HG02870 (cell line): ENCODE measurements around the gene FOXF1.

ENCODE experiments used
- ATAC-seq: cut with Tn5 transposase; IDR thresholded peaks from one replicate; pipeline ENCODE4 v1.9.1; 2021; ENCODE audit warnings: mild to moderate bottlenecking, moderate library complexity; ENCODE audit not compliant: unreplicated experiment

FOXF1 gene

DNA sequence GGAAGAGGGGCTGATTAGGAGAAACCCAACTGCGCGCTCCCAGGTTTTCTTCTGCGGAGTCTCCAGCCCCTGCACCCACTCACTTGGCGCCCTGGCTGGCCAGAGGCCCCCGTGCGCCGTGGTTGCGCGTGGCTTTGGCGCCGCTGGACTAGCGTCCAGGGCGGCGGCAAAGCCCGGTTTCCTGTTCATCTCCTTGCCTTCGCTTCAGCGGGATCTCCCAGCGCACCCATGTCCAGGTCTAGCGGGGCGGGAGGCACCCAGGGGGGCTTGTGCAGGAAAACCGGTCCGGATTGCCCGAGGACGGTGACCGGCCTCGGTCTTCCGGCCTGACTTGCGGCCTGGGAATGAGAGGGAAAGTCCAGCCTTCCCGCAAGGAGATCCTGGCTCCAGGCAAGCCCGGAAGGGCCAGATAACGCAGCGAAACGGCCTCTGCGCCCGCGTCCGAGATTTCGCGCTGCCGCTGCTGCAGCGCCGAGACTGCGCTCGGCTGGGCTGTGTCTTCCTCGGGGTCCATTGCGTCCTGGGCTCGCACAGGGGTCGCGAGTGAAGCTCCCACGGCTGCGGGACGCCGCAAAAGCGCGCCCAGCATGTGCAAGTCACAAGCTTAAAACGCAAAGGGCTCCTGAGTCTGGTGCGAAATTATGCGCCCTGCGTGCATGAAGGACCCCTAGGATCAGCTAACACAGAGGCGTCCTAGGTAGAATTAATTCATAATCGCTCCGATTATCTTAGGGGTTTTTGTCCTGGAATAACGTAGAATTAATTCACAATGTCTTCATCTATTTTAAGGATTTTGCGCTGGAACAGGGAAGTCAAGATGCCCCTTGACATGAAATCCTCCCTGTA is 5.7 kb downstream of the FOXF1 start:
- no peak for ATAC-seq

DNA sequence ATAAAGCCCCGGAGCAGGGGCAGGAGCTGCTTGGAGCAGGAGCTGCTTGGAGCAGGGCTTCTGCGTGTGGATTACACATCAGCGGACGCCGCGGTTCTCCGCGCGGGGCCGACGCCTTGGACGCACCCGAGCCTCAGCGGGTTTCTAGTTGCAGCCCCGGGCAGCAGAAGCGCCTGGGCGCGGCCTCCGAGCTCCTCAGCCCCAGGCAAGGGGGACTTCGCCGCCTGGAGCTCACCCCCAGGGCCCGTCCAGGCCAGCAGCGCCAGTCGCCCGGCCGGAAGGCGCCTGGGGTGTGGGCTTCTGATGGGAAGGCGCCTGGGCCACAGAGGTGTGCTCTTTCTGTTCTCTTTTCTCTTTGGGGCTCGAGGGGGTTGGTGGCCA is 6.3 kb downstream of the FOXF1 start:
- no peak for ATAC-seq

DNA sequence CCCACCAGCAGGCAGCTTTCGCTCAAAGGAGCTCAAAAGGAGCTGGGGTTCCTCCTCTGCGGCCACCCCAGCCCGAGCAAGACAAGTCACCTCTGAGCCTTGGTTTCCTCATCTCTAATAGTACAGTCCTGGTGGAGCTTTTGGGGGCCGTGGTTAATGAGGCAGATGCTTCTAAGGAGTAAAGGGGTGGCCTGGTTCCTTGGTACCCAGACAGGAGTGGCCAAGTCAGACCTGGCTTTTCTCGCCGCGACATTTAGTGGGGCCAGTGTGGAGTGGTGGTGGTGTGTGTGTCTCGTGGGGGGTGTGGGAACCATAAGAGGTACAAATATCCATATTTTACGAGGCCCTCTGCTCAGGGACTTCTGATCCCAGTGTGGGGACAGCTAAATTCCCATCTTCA is 6.7 kb downstream of the FOXF1 start:
- ATAC-seq = no peak

DNA sequence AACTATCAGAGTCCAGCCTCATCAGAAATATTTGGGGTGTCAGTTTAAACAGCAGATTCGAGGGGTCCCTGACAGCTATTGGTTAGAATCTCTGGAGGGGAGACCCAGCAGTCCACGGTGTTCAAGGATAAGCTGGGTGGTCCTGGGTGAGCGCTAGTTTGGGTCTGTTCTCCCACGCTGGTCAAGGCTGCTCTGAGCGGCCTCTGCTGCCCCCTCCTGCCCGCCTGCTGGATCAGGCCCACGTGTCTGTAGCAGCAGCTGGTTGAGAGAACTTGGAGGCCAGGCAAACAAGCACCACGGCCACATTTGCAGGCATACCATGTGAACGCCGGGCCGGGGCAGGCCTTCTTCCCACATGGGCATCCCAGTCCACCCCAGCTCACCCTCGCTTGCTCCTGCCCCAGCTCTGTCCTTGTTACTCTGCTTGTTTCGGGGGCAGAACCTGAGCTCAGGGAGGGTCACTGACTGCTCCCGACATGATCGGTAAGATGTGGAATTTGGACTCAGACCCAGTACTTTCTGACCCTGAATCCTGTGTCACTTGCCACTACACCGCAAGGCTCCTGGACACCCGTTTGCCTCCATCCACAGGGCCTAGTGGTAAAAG is 7.4 kb downstream of the FOXF1 start:
- no peak for ATAC-seq

DNA sequence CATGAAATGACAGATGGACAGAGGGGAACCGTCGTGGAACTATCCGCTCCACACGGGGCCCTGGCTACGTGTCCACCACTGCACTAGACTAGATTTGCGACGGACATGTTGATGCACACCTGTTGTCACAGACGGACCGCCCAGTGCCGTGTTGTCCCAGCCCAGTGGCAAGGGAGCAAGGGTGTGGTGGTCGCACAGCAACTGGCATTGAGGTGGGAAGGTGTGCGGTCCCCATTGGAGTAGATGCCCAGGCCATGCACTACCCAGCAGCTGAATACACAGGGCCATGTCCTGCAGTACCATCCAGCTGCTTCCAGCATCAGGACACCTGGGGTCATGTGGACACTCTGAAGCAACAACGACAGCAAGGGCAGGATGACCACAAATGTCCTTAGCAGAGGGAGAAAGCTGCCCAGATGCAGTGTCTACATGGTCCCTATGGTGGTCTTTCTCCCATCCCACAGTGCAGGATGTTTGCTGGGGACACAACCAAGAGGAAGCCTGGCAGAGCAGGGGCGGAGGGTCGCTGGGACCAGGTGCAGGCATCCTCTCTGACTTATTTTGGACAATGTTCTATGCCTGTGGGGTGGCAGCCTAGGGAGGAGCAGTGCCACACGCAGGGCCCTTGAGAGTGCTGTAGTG is 8.8 kb downstream of the FOXF1 start:
- no peak for ATAC-seq

DNA sequence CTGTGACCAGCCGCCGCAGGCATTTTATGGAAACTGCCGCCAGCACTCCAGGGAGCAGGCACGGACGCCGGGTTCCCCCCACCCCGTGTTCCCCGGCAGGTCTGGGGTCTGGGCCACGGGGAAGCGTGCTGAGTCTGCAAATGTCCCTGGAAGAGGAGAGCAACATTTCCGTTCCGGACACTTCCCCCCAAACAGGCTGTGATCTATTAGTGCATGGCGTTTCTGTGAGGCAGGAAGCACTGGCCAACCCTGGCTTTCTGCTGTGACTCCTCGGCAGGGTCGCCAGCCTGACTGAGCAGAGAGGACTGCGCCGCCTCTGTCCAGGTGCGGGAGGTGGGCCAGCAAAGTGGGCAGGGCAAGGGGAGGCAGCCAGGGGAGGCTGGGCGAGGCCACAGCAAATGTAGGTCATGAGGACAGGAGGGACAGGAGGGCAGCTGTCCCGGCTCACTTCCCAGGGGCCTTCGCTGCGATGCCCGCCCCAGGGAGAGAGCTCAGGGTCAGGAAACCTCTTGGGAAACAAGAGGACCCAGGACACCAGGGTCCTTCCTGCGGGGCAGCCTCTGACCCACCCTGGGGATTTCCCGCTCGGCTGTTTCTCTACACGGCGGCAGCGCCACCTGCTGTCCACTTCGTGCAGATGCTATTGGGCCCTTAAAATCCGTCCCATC is 9.5 kb downstream of the FOXF1 start:
- no peak for ATAC-seq

DNA sequence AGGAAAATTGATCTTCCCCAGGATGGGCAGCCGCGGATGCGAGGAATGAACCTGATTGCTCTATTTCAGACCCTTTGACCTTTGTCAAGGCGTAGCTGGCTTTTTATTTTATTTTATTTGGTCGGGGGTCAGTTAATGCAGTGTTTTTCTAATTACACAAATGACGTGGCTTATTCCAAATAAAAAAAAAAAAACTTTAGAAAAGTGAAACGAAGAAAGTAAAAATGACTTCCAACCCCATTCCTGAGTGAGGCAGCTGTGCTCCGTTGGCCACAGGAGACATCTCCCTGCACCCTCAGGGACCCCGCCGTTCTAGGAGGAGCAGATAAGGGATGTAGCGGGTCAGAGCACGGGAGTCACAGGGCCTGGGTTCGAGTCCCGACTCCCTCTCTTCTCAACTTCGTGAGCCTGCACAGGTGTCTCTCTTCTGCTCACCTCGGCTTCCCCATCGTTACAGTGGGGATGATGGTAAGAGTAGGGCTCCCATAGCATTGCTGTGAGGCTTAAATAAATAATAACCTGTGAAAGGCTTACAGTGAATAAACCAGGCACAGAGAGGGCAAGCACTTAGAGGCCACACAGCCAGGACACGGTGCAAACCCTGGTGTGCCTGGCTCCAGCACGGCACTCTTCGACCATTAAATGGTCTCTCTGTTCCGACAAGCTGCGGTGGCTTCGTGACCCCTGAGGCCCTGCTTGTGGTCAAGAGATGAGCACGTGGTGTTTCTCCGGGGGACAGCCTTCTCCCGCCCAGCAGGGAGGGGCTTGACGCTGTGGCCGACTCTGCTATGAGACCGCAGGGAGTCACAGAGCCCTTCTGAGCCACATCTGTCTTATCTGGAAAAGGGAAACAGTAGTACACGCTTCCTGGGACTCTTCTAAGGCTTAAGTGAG is 10.2 kb downstream of the FOXF1 start:
- ATAC-seq = no peak

DNA sequence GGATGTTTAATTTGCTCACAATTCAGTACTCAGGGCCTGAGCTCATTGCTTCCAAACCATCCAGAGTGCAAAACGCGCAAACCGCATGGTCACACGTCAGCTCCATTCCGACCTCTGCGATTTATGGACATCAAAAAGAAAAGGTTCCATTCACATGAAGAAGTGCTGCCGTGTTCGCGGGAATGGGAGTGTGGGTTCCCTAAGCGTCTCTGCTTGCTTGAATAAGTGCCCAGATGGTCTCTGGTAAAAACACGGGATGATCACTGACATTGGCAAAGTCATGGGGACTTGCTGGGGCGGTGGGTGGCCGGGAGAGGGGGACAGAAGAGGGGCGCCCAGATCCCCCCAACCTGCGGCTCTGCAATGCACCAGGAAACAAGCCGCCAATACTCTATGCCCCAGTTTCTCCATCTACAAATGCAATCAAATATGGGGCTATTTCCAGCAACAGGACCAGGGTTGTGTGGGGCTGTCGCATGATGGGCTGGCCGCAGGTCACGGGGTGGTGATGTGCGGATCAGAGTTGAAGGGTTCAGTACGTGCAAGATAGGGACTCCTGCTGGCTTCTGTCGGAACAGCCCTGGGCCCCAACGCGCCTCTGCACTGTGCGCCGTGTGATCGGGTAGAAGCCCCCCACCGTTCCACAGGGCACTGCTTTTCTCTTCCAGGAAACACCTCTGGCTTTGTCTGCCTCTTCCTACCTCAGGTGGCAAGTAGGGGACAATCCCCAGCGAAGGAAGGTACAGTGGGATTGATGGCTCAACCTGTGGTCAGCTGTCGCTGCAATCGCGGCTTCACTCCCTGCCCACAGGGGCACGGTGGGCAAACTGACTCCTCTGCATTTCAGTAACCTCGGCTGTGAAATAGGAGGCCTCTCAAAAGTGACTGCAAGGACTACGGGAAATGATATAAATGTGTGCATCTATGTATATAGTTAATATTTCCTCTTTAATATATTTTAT is 11.2 kb downstream of the FOXF1 start:
- no peak for ATAC-seq

DNA sequence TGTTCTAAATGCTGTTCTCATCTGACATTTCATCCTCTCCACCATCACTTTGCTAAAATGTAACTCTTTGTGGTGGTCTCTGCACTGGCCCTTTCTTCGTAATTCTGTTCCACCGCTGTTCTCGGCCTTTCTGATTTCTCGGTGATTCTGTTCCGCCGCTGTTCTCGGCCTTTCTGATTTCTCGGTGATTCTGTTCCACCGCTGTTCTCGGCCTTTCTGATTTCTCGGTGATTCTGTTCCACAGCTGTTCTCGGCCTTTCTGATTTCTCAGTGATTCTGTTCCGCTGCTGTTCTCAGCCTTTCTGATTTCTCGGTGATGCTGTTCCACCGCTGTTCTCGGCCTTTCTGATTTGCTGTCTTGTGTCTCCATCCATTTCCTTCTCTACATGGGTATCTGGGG is 12.3 kb downstream of the FOXF1 start:
- ATAC-seq = no peak

DNA sequence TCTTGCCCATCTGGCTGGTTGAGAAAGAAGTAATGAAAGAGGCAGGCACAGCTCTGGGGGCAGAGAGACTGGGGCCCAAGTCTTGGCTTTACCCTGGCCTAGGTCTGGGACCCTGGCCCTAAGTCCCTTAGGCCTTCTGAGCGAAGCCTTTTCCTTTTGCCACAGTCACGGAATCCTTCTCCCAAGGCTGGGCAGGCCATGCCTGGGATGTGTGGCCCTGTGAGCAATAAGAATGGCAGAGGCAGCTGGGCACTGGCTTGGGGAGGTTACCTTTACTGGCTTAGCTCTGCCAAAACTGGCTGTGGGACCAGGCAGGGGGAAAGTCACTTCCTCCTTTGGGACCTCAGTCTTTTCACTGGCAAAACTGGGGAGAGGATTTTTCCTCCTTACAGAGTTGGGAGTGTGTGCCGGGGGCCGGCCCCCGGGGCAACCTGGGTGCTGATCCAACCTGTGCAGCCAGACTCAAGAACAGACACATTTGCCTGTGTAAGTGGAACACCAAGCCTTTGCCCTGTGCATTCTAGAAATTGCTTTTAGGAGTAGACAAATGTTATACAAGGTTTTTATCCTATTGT is 12.9 kb downstream of the FOXF1 start:
- ATAC-seq = no peak

DNA sequence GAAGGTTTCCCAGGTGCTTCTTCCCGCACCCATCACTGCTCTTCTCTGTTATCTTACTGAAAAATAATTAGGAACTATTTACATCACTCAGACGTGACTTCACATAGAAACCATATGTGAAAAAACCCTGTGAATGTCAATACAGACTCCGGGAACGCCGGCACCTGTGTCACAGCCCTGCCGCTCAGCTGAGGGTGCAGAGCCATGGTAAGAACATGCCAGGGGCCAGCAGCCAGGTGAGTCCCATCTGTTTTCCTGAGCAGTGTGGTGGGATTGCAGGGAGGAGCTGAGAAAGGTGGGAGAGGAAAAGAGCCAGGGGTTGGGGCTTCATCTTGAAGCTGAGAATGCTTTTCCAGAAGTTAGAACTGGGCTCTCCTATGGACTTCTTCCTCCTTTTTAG is 13.7 kb downstream of the FOXF1 start:
- no peak for ATAC-seq

DNA sequence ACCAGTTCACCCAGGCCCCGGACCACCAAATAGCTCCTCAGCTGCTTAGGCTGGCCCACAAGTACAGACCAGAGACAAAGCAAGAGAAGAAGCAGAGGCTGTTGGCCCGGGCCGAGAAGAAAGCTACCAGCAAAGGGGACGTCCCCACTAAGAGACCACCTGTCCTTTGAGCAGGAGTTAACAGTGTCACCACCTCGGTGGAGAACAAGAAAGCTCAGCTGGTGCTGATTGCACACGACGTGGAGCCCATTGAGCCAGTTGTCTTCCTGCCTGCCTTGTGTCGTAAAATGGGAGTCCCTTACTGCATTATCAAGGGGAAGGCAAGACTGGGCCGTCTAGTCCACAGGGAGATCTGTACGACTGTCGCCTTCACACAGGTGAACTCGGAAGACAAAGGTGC is 15.4 kb downstream of the FOXF1 start:
- ATAC-seq = no peak

DNA sequence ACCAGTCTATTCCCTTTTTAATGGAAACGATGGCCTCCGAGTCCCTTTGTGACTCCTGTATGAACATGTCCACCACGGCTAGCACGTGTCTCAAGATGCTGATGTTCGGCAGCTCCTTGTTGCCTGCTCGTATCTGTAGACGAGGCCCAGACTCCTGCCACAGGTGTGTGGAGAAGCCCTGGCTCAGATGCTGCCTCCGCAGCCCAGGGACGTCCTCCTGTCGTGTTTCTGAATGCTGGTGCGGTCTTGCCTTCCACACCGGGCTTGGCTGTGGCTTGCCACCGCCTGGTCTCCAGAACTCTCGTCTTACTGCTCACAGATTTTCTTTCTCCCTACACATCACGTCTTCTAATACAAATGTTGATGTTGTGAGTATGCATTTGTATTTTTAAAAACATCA is 17.0 kb downstream of the FOXF1 start:
- ATAC-seq = no peak

DNA sequence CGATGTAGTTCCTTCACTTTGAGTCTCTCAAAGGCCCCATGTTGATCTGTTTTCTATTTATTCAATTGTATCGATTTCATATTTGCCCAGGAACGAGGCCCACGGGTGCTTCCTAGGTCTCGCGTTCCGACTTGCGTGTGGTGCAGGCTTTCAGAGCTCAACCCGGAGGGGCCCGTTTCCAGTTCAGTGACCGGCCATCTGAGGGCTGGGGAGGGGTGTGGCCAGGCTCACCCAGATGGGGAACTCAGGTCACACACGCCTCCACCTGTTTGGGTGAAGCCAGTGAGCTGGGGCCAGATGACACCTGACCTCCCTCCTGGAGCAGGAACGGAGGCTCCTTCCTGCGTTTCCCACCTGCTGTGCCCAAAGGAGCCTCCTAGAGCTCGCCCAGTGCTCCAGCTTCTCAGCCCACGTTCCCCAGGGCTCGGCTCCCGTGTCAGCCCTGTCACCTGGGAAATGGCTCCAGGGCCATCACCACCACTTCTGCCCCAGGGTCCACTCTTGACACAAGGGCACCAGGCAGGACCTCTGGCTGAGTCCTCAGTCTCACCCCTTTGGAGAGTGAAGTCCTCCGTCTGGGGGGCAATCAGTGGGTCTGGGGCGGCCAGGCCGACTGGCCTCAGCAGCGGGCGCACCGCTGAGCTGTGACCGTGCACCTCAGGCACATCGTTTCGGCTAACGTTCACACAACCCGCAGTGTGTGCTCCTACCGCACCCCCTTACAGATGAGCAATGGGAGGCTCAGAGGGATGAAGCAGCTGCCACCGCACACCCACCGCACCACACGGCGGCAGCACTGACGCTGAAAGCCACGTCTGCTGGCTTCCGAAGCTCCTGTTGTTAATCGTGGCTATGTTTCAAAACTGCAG is 18.0 kb downstream of the FOXF1 start:
- ATAC-seq = no peak

DNA sequence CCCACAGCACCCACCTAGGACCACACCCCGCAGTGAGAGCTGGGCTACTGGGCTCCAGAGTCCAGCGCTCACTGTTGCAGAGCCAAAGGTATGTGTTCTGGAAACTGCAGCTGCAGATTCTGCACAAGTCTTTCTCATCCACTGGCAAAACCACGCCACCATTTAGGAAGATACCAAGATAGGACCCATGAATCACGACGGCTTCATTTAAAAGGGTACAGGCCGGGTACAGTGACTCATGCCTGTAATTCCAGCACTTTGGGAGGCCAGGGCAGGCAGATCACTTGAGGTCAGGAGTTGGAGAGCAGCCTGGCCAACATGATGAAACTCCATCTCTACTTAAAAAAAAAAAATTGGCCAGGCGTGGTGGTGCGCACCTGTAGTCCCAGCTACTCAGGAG is 18.8 kb downstream of the FOXF1 start:
- ATAC-seq = no peak

DNA sequence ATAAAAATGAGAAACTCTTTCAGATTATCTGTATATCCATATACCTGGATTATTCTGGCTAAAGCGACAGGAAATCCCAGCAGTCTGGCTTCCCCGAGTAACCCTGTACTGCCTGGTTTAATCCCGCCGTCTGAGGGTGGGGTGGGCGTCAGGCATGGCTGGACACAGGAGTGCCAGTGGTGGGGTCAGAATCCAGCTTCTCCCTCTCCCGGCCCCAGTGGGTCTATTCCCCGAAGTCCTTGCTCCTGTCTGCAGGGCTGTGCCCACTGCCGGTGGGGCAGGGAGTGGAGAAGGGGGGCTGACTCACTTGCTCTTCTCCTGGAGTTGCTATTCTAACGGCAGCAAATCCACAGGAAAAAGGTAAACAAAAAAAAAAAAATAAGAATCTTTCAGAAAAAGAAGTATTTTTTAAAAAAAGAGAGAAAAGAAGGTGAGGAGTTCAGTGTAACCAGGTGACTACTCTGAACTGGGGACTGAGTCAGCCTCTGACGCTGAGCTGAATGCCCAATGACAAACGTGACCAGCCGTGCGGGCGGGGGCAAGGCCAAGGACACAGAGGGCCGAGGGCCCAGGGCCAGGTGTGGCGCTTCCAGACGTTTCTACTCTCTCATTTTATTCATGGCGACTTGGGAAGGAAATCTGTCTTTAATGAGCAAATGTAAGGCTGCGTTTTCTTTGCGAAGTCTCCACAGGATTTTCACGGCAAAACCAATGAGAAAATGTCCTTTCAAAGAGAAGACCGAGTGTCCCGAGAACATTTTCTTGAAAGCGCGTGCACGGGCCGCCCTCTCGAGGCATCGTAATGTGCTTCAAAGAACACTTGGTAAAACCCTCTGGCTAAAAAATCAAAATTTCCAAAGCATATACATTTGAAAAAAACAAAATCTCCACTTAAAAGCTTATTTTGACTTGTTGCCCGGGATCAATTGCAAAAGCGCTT is 20.2 kb downstream of the FOXF1 start:
- ATAC-seq = no peak

DNA sequence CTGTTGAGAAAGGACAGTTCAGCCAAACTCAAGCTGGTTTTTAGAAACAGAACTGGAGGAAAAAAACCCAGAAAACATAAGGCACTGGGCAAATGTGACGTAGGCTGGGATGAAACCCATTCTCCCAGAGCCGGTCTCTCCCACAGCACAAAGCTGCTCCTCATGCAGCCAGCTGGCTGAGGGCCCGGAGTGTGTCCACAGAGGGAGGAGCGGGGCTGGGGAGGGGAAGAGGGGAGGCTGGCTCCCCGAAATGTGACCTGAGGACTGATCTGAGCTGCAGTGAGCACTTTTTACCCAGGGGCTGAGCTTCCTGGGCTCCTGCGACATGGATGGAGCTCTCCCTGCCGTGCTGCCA is 20.8 kb downstream of the FOXF1 start:
- ATAC-seq = no peak
